Measurements from ENCODE around the gene MYO16. TPM values are rescaled to one million over a fixed set of nuclear protein-coding genes. Genes with fewer than 3 reads are reported as not detected.
A peak's percentile ranks its signal among the peaks of the same experiment; 100 is the strongest.

The MYO16 gene
- total RNA-seq, 1 experiment from 2014 or later, result not detected

GRCh38 chr13:108957369-108958012 lies 328.1 kb downstream of the MYO16 start:
- DNase-seq, result no peak
- no peak overlapping the region for H3K27ac ChIP-seq
- no peak overlapping the region for H3K4me3 ChIP-seq
- no peaks in the 10 kb centered on the region for H3K9me3 ChIP-seq (replicated peaks)
- H3K36me3 ChIP-seq, result no peaks in the 10 kb centered on the region
- no peaks in the 10 kb centered on the region for H3K4me1 ChIP-seq
- H3K27me3 ChIP-seq, result no peaks in the 10 kb centered on the region

- H3K4me1 ChIP-seq, result no peaks in the 10 kb centered on the region
- no peaks in the 10 kb centered on the region for H3K9me3 ChIP-seq (replicated peaks)
- no peaks in the 10 kb centered on the region for H3K36me3 ChIP-seq
- H3K27ac ChIP-seq, result no peak overlapping the region
- DNase-seq, result no peak
- no peak overlapping the region for H3K4me3 ChIP-seq
- no peaks in the 10 kb centered on the region for H3K27me3 ChIP-seq
Observed at GRCh38 chr13:108958013-108958376, 328.6 kb downstream of the MYO16 start.

GRCh38 chr13:108959234-108959633 lies 329.8 kb downstream of the MYO16 start:
- DNase-seq, result no peak
- H3K4me3 ChIP-seq, result no peak overlapping the region
- no peak overlapping the region for H3K27ac ChIP-seq
- no peaks in the 10 kb centered on the region for H3K36me3 ChIP-seq
- no peaks in the 10 kb centered on the region for H3K27me3 ChIP-seq
- H3K9me3 ChIP-seq (replicated peaks), result no peaks in the 10 kb centered on the region
- H3K4me1 ChIP-seq, result no peaks in the 10 kb centered on the region

- H3K27ac ChIP-seq, result no peak overlapping the region
- no peak overlapping the region for H3K4me3 ChIP-seq
- H3K27me3 ChIP-seq, result no peaks in the 10 kb centered on the region
- no peaks in the 10 kb centered on the region for H3K9me3 ChIP-seq (replicated peaks)
- H3K36me3 ChIP-seq, result no peaks in the 10 kb centered on the region
- no peaks in the 10 kb centered on the region for H3K4me1 ChIP-seq
- DNase-seq, result no peak
Observed at GRCh38 chr13:108960006-108960405, 330.6 kb downstream of the MYO16 start.

- no peaks in the 10 kb centered on the region for H3K4me1 ChIP-seq
- H3K9me3 ChIP-seq (replicated peaks), result no peaks in the 10 kb centered on the region
- peak in 1 of 2 experiments; percentile 55 for DNase-seq
- H3K36me3 ChIP-seq, result no peaks in the 10 kb centered on the region
- H3K4me3 ChIP-seq, result no peak overlapping the region
- no peak overlapping the region for H3K27ac ChIP-seq
- no peaks in the 10 kb centered on the region for H3K27me3 ChIP-seq
Observed at GRCh38 chr13:108961542-108962125, 332.2 kb downstream of the MYO16 start.

- DNase-seq, result no peak
- Histone ChIP-seq H3K27ac (no peak overlapping the region), H3K4me1 (no peaks in the 10 kb centered on the region)
Observed at GRCh38 chr13:108962654-108963053, 333.2 kb downstream of the MYO16 start.

GRCh38 chr13:108963276-108963810 lies 333.9 kb downstream of the MYO16 start:
- H3K4me3 ChIP-seq, result no peak overlapping the region
- H3K36me3 ChIP-seq, result no peaks in the 10 kb centered on the region
- H3K4me1 ChIP-seq, result no peaks in the 10 kb centered on the region
- DNase-seq, result no peak
- H3K27ac ChIP-seq, result no peak overlapping the region
- no peaks in the 10 kb centered on the region for H3K27me3 ChIP-seq
- no peaks in the 10 kb centered on the region for H3K9me3 ChIP-seq (replicated peaks)

More at GRCh38 chr13:108962654-108963053, 333.2 kb downstream of the MYO16 start:
- Histone ChIP-seq H3K9me3 (replicated peaks) (no peaks in the 10 kb centered on the region), H3K36me3 (no peaks in the 10 kb centered on the region), H3K27me3 (no peaks in the 10 kb centered on the region), H3K4me3 (no peak overlapping the region)

- no peak overlapping the region for H3K27ac ChIP-seq
- no peak for DNase-seq
- H3K4me1 ChIP-seq, result no peaks in the 10 kb centered on the region
Observed at GRCh38 chr13:108963846-108964600, 334.6 kb downstream of the MYO16 start.

GRCh38 chr13:108964606-108965005 lies 335.2 kb downstream of the MYO16 start:
- no peak overlapping the region for H3K27ac ChIP-seq
- no peaks in the 10 kb centered on the region for H3K36me3 ChIP-seq
- no peak for DNase-seq
- H3K9me3 ChIP-seq (replicated peaks), result no peaks in the 10 kb centered on the region
- no peaks in the 10 kb centered on the region for H3K4me1 ChIP-seq
- H3K4me3 ChIP-seq, result no peak overlapping the region
- H3K27me3 ChIP-seq, result no peaks in the 10 kb centered on the region

More at GRCh38 chr13:108963846-108964600, 334.6 kb downstream of the MYO16 start:
- Histone ChIP-seq H3K9me3 (replicated peaks) (no peaks in the 10 kb centered on the region), H3K27me3 (no peaks in the 10 kb centered on the region), H3K36me3 (no peaks in the 10 kb centered on the region), H3K4me3 (no peak overlapping the region)

GRCh38 chr13:108967371-108967770 lies 338.0 kb downstream of the MYO16 start:
- Histone ChIP-seq H3K36me3 (no peaks in the 10 kb centered on the region), H3K27ac (no peak overlapping the region), H3K4me3 (no peak overlapping the region), H3K4me1 (no peaks in the 10 kb centered on the region), H3K27me3 (no peaks in the 10 kb centered on the region), H3K9me3 (replicated peaks) (no peaks in the 10 kb centered on the region)
- DNase-seq, result no peak

- H3K27ac ChIP-seq, result no peak overlapping the region
- H3K9me3 ChIP-seq (replicated peaks), result no peaks in the 10 kb centered on the region
- no peaks in the 10 kb centered on the region for H3K4me1 ChIP-seq
- H3K4me3 ChIP-seq, result no peak overlapping the region
- H3K27me3 ChIP-seq, result no peaks in the 10 kb centered on the region
- no peaks in the 10 kb centered on the region for H3K36me3 ChIP-seq
- DNase-seq, result no peak
Observed at GRCh38 chr13:108968566-108968965, 339.2 kb downstream of the MYO16 start.

GRCh38 chr13:108974686-108975085 lies 345.3 kb downstream of the MYO16 start:
- Histone ChIP-seq H3K9me3 (replicated peaks) (no peaks in the 10 kb centered on the region), H3K27me3 (no peaks in the 10 kb centered on the region), H3K36me3 (no peaks in the 10 kb centered on the region), H3K4me3 (no peak overlapping the region), H3K4me1 (no peaks in the 10 kb centered on the region), H3K27ac (no peak overlapping the region)
- DNase-seq, result no peak

GRCh38 chr13:108980237-108980636 lies 350.8 kb downstream of the MYO16 start:
- no peaks in the 10 kb centered on the region for H3K36me3 ChIP-seq
- H3K27ac ChIP-seq, result no peak overlapping the region
- H3K4me3 ChIP-seq, result no peak overlapping the region
- H3K27me3 ChIP-seq, result no peaks in the 10 kb centered on the region
- H3K9me3 ChIP-seq (replicated peaks), result no peaks in the 10 kb centered on the region
- DNase-seq, result no peak
- no peaks in the 10 kb centered on the region for H3K4me1 ChIP-seq

GRCh38 chr13:108981407-108981806 lies 352.0 kb downstream of the MYO16 start:
- Histone ChIP-seq H3K27me3 (no peaks in the 10 kb centered on the region), H3K9me3 (replicated peaks) (no peaks in the 10 kb centered on the region), H3K4me1 (no peaks in the 10 kb centered on the region), H3K36me3 (no peaks in the 10 kb centered on the region), H3K27ac (no peak overlapping the region), H3K4me3 (no peak overlapping the region)
- DNase-seq, result no peak

- Histone ChIP-seq H3K27me3 (no peaks in the 10 kb centered on the region), H3K9me3 (replicated peaks) (no peaks in the 10 kb centered on the region), H3K4me3 (no peak overlapping the region), H3K27ac (no peak overlapping the region), H3K36me3 (no peaks in the 10 kb centered on the region), H3K4me1 (peaks cover 3% of the 10 kb centered on the region; the same call in 1 of the 2 replicates)
- DNase-seq, result no peak
Observed at GRCh38 chr13:108983273-108983672, 353.9 kb downstream of the MYO16 start.
